A673 (cell line): ENCODE data around the gene IL20RA.

Experiments
- CTCF ChIP-seq: fragments of 300-800, 200-600 bp; sonication (generic); conservative IDR thresholded peaks from 2 replicates; pipeline ENCODE4 v1.5.1; 2017; ENCODE audit warnings: low read depth, mild to moderate bottlenecking, antibody characterized with exemption, low read length, moderate library complexity, mixed read lengths
- EZH2 ChIP-seq: fragments of 200-600 bp; sonication (generic); IDR thresholded peaks from 2 replicates; pipeline ENCODE4 v1.6.1; 2017; ENCODE audit warnings: borderline replicate concordance, low read depth, mild to moderate bottlenecking, mixed read lengths, antibody characterized with exemption, low read length; ENCODE audit not compliant: poor library complexity, severe bottlenecking

- TF ChIP-seq CTCF = no peak
- TF ChIP-seq EZH2 = no peak
Measured at GRCh38 chr6:137049095-137049494, 4.3 kb upstream of the IL20RA start.
